GM12878 (cell line): ENCODE results near the gene SOAT2. TPM values are rescaled to one million over a fixed set of nuclear protein-coding genes. Genes with fewer than 3 reads are reported as not detected.
A peak's percentile ranks its signal among the peaks of the same experiment; 100 is the strongest.

Experiments
- ATAC-seq: fragments of 200-7000 bp; cut with Tn5 transposase; 3 replicates; pipeline ENCODE4 v1.9.1; 2020; ENCODE audit warnings: mild to moderate bottlenecking, moderate library complexity
- BruUV-seq: library from RNA; stranded (reverse); fragments of 400-500 nt; replicated peaks from 2 replicates; lab custom pipeline; 2021; lab: Mats Ljungman, UMichigan
- CTCF ChIA-PET: fragments of 300-600 bp; sonication (Branson Sonifier 250); formaldehyde crosslinking; extraction: SDS; loops from one replicate; lab custom pipeline; 2021; ENCODE audit warnings: inconsistent platforms; lab: Yijun Ruan, JAX
- POLR2A ChIA-PET: fragments of 350-600 bp; formaldehyde crosslinking; extraction: SDS; loops from one replicate; lab custom pipeline; 2021; ENCODE audit warnings: inconsistent platforms; lab: Charles Lee
- RAD21 ChIA-PET: fragments of 300-600 bp; sonication (Branson Sonifier 250); formaldehyde crosslinking; loops from one replicate; lab custom pipeline; 2023; ENCODE audit warnings: antibody characterized with exemption; ENCODE audit not compliant: unreplicated experiment; lab: Charles Lee
- SMC1A ChIA-PET: fragments of 300-600 bp; sonication (Branson Sonifier 250); formaldehyde crosslinking; loops from one replicate; lab custom pipeline; 2023; ENCODE audit not compliant: unreplicated experiment, uncharacterized antibody; lab: Charles Lee
- DNase-seq: peaks from one replicate; pipeline ENCODE4 v3.0.0-alpha.2; 2011; ENCODE audit warnings: low read depth, low spot score
- FAIRE-seq: peaks from 3 replicates; lab custom pipeline; 2011; peaks lifted over from hg19 to GRCh38; lab: Jason Lieb, UNC
- H2AFZ ChIP-seq: 2 replicates; pipeline ENCODE4 v1.6.0; 2011; ENCODE audit warnings: low read depth, low read length, control low read depth; ENCODE audit not compliant: control insufficient read depth
- H3K27ac ChIP-seq: 2 replicates; pipeline ENCODE4 v1.5.1; 2011; ENCODE audit warnings: control low read depth; ENCODE audit not compliant: control insufficient read depth, insufficient read depth
- H3K27me3 ChIP-seq, 2 experiments: replicated peaks in 1 of 2; 2 replicates each; pipeline versions ENCODE4 v1.6.0 to v1.6.1; 2011; ENCODE audit warnings: low read length in 1 of 2; ENCODE audit not compliant: control insufficient read depth in 2 of 2, insufficient read depth in 2 of 2
- H3K36me3 ChIP-seq, 2 experiments: 2 replicates each; pipeline ENCODE4 v1.5.1; 2011; ENCODE audit warnings: low read length in 1 of 2; ENCODE audit not compliant: control insufficient read depth in 2 of 2, insufficient read depth in 2 of 2
- H3K4me1 ChIP-seq: 2 replicates; pipeline ENCODE4 v1.6.1; 2011; ENCODE audit warnings: mild to moderate bottlenecking, low read length, moderate library complexity, mixed read lengths; ENCODE audit not compliant: control insufficient read depth, insufficient read depth
- H3K4me2 ChIP-seq: 2 replicates; pipeline ENCODE4 v1.6.0; 2011; ENCODE audit warnings: control low read depth; ENCODE audit not compliant: control insufficient read depth, insufficient read depth
- H3K4me3 ChIP-seq: fragments of 200-600 bp; sonication (generic); 2 replicates; pipeline ENCODE4 v1.5.1; 2016
- H3K79me2 ChIP-seq: 2 replicates; pipeline ENCODE4 v1.6.0; 2011; ENCODE audit warnings: low read length; ENCODE audit not compliant: control insufficient read depth, insufficient read depth
- H3K9ac ChIP-seq: 2 replicates; pipeline ENCODE4 v1.8.0; 2011; ENCODE audit warnings: low read length, control low read depth, mixed read lengths; ENCODE audit not compliant: control insufficient read depth, insufficient read depth
- H3K9me3 ChIP-seq: replicated peaks from 3 replicates; pipeline ENCODE4 v1.5.1; 2011; ENCODE audit warnings: mild to moderate bottlenecking, low read length; ENCODE audit not compliant: control insufficient read depth, insufficient read depth
- H4K20me1 ChIP-seq: 2 replicates; pipeline ENCODE4 v1.6.0; 2011; ENCODE audit not compliant: control insufficient read depth, insufficient read depth
- EP300 ChIP-seq, 2 experiments: fragments of 150-350 bp in 1 of 2; IDR thresholded peaks; 2 replicates each; pipeline ENCODE4 v1.6.1; 2011 to 2012; ENCODE audit warnings: low read depth in 2 of 2, low read length in 2 of 2, borderline replicate concordance in 1 of 2, improper control_type of control experiment in 1 of 2, inconsistent platforms in 1 of 2; ENCODE audit not compliant: control insufficient read depth in 1 of 2
- FOXK2 ChIP-seq: fragments of 450-650 bp; IDR thresholded peaks from 2 replicates; pipeline ENCODE4 v1.6.1; 2017; ENCODE audit warnings: mild to moderate bottlenecking, moderate library complexity
- MYB ChIP-seq: fragments of 150-350 bp; IDR thresholded peaks from 2 replicates; pipeline ENCODE4 v1.6.1; 2014; ENCODE audit warnings: mild to moderate bottlenecking, low read depth, low read length, borderline replicate concordance
- NR2C1 ChIP-seq: fragments of 450-650 bp; IDR thresholded peaks from 2 replicates; pipeline ENCODE4 v1.6.1; 2017; ENCODE audit warnings: antibody characterized with exemption, mild to moderate bottlenecking, moderate library complexity
- NR2C2 ChIP-seq: IDR thresholded peaks from 2 replicates; pipeline ENCODE4 v1.6.1; 2011; ENCODE audit warnings: borderline replicate concordance, low read depth; ENCODE audit not compliant: control insufficient read depth, insufficient read length
- POU2F2 ChIP-seq: IDR thresholded peaks from 3 replicates; pipeline ENCODE4 v1.6.1; 2011; ENCODE audit warnings: low read depth, mild to moderate bottlenecking, low read length, borderline replicate concordance
- RAD51 ChIP-seq: fragments of 450-650 bp; IDR thresholded peaks from 2 replicates; pipeline ENCODE4 v1.6.1; 2016; ENCODE audit warnings: moderate library complexity, mild to moderate bottlenecking, inconsistent platforms
- RCOR1 ChIP-seq: conservative IDR thresholded peaks from 2 replicates; pipeline ENCODE4 v1.6.1; 2012; ENCODE audit warnings: low read depth, low read length, improper control_type of control experiment
- SIX5 ChIP-seq: IDR thresholded peaks from 2 replicates; pipeline ENCODE4 v1.6.1; 2011; ENCODE audit warnings: mild to moderate bottlenecking, low read depth, low read length, moderate library complexity; ENCODE audit not compliant: severe bottlenecking
- SPI1 ChIP-seq: IDR thresholded peaks from 2 replicates; pipeline ENCODE4 v1.6.1; 2011; ENCODE audit warnings: low read depth, mild to moderate bottlenecking, low read length, moderate library complexity, borderline replicate concordance; ENCODE audit not compliant: insufficient read depth
- ZBED1 ChIP-seq: IDR thresholded peaks from 2 replicates; pipeline ENCODE4 v1.6.1; 2016; ENCODE audit warnings: borderline replicate concordance
- WGBS: methylation state at CpG from one replicate; pipeline ENCODE4 v1.1.6; 2016; ENCODE audit warnings: low lambda C conversion rate; ENCODE audit not compliant: insufficient replicate concordance, insufficient coverage; ENCODE audit errors: missing lambda C conversion rate; 5-methylcytosine and 5-hydroxymethylcytosine counted together
- in situ Hi-C: fragments of 300-500 bp; cut with MboI; formaldehyde crosslinking; loops from 9 replicates; pipeline ENCODE4 v1.14.3; 2018; ENCODE audit warnings: mixed read lengths
- intact Hi-C: fragments of 100-400 bp; cut with micrococcal nuclease; formaldehyde crosslinking; loops from one replicate; pipeline ENCODE4 v1.14.2; 2022; ENCODE audit not compliant: unreplicated experiment
- polyA plus RNA-seq, 11 experiments: library from polyadenylated mRNA; depleted of rRNA in 4 of 11; unstranded in 6 of 11; stranded (reverse) in 5 of 11; fragments of >200 nt; fragmentation: Nextera tagmentation in 4 of 11; fragmentation: Illumina TruSeq in 1 of 11; extraction: Ambion mirVana in 4 of 11; extraction: Trizol in 1 of 11; gene quantifications; 1 replicate in 1 of 11; 2 replicates in 10 of 11; pipeline versions ENCODE4 v1.2.1 to v1.2.3, GENCODE V29; 2011 to 2016; ENCODE audit warnings: inconsistent platforms in 2 of 11, missing spikeins in 2 of 11, low read depth in 1 of 11
- total RNA-seq, 4 experiments: library from RNA; depleted of rRNA in 3 of 4; stranded (reverse); fragments of >200 nt in 3 of 4; fragmentation: Illumina TruSeq in 1 of 4; extraction: Trizol in 1 of 4; gene quantifications; 2 replicates each; pipeline versions ENCODE4 v1.2.1 to v1.2.3, GENCODE V29; 2013 to 2021
- TF ChIP-seq, protein P1 (sequence below): IDR thresholded peaks from 2 replicates; pipeline ENCODE4 v1.6.1; 2012; ENCODE audit warnings: improper control_type of control experiment, low read depth, low read length; ENCODE audit not compliant: insufficient replicate concordance

The SOAT2 gene
- total and polyA plus RNA-seq, 10 of the 15 experiments (the other 5 are each of a cell fraction or from before 2014, with no cell fraction given) = 0.08 to 1.7 (median 0.69) TPM

DNA sequence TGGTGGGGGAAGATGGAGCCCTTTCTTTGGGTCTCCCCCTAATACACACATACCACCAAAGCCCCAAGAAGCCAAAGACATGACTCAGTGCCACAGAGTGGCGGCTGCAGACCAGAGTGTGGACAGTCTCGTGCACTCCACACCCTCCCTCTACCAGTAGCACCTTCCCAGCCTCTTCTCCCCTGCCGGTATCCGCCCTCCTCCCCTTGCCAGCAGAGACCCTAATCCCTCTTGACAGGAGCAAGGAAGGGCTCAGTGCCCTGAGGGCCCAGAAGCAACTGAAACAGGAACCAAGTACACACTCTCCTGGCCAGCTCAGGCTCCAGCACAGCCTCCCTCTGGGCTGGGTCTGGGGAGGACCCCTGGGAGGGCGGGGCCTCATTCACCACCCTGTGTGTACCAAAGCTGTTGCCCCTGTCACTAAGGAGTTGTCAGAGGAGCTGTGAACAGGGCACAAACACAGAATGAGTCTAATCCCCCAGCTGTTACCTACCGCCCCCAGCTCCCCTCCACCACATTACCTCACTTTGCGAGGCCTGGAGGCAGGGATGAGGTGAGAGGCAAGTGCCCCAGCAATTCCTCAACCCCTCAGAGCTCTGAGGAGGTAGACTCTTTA is 32.3 kb upstream of the SOAT2 start:
- Histone ChIP-seq H3K36me3 (peaks cover 4 to 8% of the 10 kb centered on the region in 2 experiments; a peak in 3 of 4 replicates), H3K27ac (no peak overlapping the region), H3K4me1 (no peaks in the 10 kb centered on the region), H3K79me2 (no peaks in the 10 kb centered on the region), H3K4me3 (no peak overlapping the region), H3K9me3 (no peaks in the 10 kb centered on the region), H4K20me1 (no peaks in the 10 kb centered on the region; the same call in 1 of the 2 replicates), H2AFZ (no peak overlapping the region), H3K4me2 (no peak overlapping the region), H3K9ac (no peak overlapping the region), H3K27me3 (no peaks in the 10 kb centered on the region)
- in situ Hi-C loops = no loop called here
- ChIA-PET RAD21 (interaction anchor here (1.2 kb wide), 1 partner anchor 28 kb away, joined by 4 read pairs; no protein-coding TSS in a partner anchor), POLR2A (interaction anchor here (0.7 to 1.1 kb wide), 2 partner anchors 32 to 222 kb away, joined by 3 to 4 read pairs; partner anchors contain the start of gene SOAT2), SMC1A (interaction anchor here (1.1 kb wide), 1 partner anchor 85 kb away, joined by 4 read pairs; no protein-coding TSS in a partner anchor), CTCF (interaction anchor here (0.7 to 12.1 kb wide), 3 partner anchors 17 to 250 kb away, joined by 3 to 355 read pairs (median 3); partner anchors contain the start of genes IGFBP6 and SOAT2)
- FAIRE-seq = no peak
- ATAC-seq = peak; percentile 53
- no TSS peak for BruUV-seq
- WGBS = 90% methylated on average over 7 of the region's 7 CpGs
- TF ChIP-seq SPI1 = no peak
- TF ChIP-seq NR2C1 = no peak
- TF ChIP-seq SIX5 = no peak
- no peak for TF ChIP-seq ZBED1
- no peak for TF ChIP-seq RCOR1
- TF ChIP-seq POU2F2 = no peak
- no peak for TF ChIP-seq NR2C2
- TF ChIP-seq, protein P1, sequence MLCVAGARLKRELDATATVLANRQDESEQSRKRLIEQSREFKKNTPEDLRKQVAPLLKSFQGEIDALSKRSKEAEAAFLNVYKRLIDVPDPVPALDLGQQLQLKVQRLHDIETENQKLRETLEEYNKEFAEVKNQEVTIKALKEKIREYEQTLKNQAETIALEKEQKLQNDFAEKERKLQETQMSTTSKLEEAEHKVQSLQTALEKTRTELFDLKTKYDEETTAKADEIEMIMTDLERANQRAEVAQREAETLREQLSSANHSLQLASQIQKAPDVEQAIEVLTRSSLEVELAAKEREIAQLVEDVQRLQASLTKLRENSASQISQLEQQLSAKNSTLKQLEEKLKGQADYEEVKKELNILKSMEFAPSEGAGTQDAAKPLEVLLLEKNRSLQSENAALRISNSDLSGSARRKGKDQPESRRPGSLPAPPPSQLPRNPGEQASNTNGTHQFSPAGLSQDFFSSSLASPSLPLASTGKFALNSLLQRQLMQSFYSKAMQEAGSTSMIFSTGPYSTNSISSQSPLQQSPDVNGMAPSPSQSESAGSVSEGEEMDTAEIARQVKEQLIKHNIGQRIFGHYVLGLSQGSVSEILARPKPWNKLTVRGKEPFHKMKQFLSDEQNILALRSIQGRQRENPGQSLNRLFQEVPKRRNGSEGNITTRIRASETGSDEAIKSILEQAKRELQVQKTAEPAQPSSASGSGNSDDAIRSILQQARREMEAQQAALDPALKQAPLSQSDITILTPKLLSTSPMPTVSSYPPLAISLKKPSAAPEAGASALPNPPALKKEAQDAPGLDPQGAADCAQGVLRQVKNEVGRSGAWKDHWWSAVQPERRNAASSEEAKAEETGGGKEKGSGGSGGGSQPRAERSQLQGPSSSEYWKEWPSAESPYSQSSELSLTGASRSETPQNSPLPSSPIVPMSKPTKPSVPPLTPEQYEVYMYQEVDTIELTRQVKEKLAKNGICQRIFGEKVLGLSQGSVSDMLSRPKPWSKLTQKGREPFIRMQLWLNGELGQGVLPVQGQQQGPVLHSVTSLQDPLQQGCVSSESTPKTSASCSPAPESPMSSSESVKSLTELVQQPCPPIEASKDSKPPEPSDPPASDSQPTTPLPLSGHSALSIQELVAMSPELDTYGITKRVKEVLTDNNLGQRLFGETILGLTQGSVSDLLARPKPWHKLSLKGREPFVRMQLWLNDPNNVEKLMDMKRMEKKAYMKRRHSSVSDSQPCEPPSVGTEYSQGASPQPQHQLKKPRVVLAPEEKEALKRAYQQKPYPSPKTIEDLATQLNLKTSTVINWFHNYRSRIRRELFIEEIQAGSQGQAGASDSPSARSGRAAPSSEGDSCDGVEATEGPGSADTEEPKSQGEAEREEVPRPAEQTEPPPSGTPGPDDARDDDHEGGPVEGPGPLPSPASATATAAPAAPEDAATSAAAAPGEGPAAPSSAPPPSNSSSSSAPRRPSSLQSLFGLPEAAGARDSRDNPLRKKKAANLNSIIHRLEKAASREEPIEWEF = no peak
- TF ChIP-seq MYB = no peak
- TF ChIP-seq EP300 (IDR thresholded peaks at IDR 0.05; ENCODE audit: borderline replicate concordance in 1 of 2, control insufficient read depth in 1 of 2, low read depth in 2 of 2, low read length in 2 of 2) = no peak
- no peak for TF ChIP-seq RAD51
- no peak for TF ChIP-seq FOXK2
- intact Hi-C loops = no loop called here
- DNase-seq = no peak
